Measurements from ENCODE around the gene PTPRM.
"Not testable (repeated sequence)": the region's sequence is repeated elsewhere in the genome, so short reads cannot be mapped to it uniquely, and the experiment has no call there.

Gene PTPRM

DNA sequence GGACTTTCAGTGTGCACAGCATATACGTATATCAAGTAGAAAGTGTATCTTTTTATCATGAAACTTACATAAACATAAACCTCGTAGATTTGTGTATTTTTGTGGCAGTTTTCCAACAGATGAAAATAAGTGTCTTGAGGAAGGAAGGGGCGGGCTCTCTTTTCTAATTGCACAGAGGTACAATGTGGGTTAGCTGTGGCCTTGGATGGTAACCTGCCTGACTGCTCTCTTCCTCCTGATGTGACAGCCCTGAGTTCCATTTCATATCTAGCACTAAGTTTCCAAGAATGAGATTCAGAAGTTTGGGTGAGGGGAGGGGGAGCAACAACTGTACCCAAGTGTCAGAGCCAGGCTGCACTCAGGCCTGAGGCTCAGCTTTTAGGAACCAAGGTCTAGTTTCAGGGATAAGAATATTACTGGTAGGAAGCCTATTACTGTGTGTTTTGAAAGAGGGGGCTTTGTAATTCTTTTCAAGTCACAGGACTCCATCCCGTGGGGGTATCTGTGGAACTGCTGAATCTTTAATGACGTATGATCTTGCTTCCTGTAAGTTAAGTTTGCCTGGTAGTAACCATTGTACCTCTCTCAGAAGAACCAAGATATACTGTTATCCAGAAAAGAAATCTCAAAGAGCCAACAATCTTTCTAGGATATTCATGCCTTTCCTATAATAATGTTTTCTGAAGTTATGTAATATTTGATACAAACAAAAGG is 483.7 kb downstream of the PTPRM start:
- DNase-seq (ENCODE audit: low spot score), result no peak

DNA sequence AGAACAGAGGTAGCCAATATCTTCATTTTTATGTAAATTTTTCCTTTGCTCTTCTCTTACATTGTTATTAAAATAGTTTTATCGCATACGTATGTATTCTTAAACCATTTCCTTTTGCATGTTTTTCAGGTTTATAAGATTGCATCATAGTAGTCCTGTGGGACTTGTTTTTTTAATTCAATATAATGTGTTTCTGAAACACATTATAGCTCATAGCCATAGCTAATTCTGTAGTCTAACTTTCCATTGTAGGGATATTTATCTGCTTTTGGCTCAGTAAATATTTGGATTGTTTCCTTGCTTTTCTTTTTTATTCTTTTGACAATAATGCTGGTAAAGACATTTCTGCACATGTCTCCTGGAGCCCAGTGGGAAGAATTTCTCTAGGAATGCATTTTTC is 484.3 kb downstream of the PTPRM start:
- no peak for DNase-seq (ENCODE audit: low spot score)

DNA sequence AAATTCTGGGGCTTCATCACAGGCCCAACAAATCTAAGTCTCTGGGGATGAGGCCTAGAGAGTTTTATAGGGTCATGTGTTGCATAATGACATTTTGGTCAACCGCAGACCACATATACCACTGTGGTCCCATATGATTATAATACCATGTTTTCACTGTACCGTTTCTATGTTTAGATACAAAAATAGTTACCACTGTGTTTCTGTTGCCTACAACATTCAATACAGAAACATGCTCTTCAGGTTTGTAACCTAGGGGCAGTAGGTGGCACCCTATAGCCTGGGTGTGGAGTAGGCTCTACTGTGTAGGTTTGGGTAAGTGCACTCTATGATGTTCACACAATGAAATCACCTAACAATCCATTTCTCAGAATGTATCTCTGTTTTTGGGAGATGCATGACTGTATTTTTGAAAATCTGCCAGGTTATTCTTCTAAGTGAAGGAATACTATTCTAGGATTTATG is 485.2 kb downstream of the PTPRM start:
- no peak for DNase-seq (ENCODE audit: low spot score)

DNA sequence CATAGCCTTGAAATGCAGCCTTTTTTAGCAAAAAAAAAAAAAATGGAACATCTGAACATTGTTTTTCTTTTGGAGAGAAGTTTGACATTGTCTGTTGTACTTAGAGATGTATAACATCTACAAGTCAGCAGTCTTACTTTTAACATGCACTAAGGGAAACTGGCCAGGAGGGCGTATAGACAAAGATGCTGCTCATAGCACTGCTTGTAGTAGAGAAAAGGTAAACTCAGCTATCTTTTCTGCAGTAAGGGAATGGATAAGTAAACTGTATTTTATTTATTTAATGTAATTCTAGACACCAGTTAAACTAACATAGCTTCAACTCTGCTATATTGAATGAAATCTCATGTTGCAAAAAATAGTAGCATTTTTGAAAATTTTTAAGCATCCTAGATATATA is 489.6 kb downstream of the PTPRM start:
- DNase-seq (ENCODE audit: low spot score), result no peak

DNA sequence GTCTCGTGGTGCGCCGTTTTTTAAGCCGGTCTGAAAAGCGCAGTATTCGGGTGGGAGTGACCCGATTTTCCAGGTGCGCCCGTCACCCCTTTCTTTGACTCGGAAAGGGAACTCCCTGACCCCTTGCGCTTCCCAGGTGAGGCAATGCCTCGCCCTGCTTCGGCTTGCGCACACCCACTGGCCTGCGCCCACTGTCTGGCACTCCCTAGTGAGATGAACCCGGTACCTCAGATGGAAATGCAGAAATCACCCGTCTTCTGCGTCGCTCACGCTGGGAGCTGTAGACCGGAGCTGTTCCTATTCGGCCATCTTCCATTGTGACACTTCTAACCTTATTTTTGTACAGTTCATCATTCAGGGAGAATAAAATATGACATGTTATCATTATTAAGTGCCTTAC is 496.0 kb downstream of the PTPRM start:
- not testable (repeated sequence) for DNase-seq (ENCODE audit: low spot score)

DNA sequence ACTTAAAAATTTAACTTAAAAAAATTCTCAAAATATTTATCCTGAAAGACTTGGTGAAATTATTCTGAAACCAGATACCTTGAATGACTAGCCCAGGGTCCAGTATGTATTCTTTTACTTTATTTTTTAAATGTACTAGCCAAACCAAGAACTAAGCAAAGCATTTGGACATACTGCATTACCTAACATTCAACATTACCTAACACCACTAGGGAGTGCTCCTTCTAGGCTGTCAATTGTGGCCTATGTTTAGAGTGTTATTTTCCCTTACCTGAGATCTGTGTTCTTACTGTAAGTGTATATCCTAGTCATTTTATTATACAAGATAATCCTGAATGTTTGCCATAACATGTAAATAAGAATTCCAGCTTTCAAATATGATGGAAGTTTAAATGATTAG is 496.6 kb downstream of the PTPRM start:
- DNase-seq (ENCODE audit: low spot score), result no peak

DNA sequence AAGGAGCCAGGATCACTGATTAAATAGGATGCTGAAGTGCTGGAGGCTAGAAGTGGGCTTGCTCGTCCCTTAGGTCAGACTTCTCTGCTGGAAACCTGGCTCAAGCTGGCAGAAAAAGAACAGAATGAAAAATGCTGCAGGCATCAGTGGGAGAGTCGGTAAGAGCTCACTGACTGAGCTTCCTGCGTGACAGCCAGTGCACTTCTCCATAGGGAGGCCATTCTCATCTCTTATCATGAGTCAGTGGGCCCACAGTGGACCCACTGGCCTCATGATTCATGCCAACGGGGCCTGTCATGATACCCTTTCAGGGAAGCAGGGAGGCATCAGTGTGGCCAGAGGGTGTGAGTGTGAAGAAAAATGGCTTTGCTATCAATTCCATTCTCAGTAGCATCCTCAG is 498.2 kb downstream of the PTPRM start:
- no peak for DNase-seq (ENCODE audit: low spot score)

DNA sequence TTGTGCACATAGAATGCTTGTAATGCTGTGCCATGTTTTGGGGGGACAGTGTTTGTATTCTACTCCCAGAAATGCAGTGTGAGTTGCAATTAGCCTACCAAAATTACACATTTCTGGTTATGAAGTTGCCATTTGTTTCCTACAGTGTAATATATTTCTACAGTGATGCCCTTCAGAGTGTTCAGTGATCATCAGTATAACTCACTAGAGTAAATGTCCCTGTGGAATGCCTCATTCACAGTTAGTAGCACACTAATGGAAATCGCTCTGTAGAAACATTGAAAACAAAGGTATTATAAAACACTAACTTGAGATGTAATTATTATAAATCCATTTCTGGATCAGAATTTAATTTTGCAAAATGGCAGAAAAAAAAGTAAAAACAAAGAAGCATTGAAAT is 498.7 kb downstream of the PTPRM start:
- no peak for DNase-seq (ENCODE audit: low spot score)

DNA sequence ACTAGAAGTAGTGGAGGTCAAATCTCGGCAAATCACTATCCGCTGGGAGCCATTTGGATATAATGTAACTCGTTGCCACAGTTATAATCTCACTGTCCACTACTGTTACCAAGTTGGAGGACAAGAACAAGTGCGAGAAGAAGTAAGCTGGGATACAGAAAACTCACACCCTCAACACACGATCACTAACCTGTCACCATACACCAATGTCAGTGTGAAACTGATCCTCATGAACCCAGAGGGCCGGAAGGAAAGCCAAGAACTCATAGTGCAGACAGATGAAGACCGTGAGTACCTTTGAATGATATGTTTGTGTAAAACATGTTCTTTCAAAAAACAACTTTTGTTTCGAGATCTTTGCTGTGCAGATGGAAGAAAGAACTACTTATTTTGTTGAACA is 502.6 kb downstream of the PTPRM start:
- no peak for DNase-seq (ENCODE audit: low spot score)

DNA sequence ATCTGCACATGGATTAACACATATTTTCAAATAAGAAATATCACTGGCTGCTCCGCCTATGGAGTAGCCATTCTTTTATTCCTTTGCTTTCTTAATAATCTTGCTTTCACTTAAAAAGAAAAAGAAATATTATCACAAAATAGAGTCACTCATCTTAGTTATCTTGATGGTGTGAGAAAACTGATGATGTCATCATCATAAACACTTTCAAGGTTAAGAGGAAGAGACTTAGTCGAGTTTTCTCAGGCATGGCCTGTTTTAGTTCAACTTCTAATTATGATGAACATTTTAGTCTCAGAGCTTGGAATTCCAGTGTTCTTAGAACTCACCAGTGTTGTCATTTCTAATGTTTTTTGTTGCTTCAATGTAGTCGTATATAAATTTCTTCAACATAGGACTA is 506.1 kb downstream of the PTPRM start:
- no peak for DNase-seq (ENCODE audit: low spot score)

DNA sequence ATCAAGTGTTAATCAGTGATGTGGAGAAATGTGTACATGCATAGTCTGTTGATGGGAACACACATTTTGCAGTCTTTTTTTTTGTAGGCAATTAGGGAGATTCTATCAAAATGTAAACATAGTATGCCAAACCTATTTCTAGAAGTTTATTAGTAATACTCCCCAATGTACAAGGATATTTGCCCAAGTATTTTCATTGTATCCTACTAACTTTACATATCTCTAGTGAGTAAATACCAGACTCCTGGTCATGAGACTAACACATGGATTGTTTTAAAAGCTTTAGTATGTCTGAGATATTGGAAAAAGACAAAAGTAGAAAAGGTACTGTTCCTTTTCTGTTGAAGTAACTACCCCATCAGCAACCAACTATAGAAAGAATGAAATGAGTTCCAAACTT is 513.0 kb downstream of the PTPRM start:
- DNase-seq (ENCODE audit: low spot score), result no peak

DNA sequence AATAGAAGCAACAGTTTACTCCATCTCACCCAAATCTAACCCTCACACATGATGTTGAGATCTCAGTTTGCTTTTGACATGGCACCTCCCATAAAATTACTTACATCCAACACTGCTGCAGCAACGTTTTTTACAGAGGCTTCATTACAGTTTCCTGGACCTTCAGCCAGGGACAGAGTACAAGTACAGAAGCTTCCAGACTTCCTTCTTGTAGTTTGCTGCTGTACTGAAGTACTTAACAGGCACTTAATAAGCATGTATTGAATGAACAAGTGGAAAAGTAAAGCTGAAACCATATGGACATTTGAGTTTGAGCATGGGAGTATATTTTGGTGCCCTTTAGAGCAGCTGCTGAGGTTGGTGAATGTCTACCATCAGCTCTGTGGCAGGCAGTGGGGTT is 514.2 kb downstream of the PTPRM start:
- DNase-seq (ENCODE audit: low spot score), result no peak

DNA sequence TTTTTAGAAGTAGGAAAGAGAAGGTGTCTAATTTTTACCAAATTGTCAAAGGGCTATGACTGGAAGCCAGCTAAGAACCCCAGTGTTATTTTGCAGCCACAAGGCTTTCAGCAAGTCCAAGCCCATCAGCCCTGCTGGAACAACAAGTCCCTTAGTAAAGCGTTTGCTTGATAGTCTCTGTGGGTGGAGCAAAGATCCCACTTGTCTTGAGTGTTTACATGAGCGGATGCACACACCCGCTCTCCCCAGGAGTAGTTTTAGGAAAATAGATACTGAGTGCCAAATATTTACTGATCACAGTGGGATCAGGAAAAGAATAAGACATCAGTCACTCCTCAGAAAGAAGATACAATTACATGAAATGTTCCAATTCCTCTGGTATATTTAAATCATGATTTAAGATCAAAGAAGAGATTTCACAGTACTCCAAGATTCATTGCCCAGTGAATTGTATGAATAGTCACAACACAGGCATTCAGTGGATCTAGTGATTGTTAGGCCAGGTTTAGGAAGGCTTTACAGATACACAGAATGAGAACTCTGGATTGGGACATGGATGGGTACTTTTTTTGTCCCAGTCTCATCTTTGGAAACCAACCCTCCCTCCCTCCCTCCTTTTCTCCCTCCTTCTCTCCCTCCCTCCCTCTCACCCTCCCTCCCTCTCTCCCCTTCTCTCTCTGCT is 514.9 kb downstream of the PTPRM start:
- no peak for DNase-seq (ENCODE audit: low spot score)

DNA sequence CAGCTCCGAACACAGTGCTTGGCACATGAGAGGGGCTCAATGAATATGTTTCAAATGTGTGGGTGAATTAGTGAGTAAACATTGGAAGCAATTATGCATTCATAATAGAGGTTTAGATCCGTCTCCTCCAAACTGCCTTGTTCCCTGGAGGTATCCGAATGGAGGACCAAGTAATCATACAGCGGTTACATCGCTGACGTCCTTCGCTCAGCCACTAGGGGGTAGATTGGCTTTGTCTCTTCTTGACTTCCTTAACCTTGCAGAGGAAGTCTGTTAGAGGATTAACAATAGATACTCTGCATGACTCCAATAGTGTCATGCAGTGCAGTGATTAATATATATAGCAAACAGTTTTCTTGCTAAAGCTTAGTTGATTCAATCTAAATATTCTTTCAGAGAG is 517.0 kb downstream of the PTPRM start:
- peak; percentile 62 for DNase-seq (ENCODE audit: low spot score)

DNA sequence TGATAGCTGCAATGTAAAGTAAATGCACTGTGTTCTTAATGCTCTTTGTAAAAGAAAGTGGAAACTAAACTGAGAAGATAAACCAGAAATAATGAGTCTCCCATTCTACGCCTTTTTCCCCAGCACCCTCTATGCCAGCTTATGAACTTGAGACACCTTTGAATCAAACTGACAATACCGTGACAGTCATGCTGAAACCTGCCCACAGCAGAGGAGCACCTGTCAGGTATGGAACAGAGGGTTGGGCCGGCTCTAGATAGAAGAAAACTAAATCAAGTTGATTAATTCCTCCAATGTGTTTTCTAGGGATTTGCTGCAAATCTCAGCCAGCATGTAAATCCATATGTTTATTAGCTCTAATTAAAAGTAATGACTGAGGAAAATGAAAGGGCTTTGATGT is 521.5 kb downstream of the PTPRM start:
- no peak for DNase-seq (ENCODE audit: low spot score)

DNA sequence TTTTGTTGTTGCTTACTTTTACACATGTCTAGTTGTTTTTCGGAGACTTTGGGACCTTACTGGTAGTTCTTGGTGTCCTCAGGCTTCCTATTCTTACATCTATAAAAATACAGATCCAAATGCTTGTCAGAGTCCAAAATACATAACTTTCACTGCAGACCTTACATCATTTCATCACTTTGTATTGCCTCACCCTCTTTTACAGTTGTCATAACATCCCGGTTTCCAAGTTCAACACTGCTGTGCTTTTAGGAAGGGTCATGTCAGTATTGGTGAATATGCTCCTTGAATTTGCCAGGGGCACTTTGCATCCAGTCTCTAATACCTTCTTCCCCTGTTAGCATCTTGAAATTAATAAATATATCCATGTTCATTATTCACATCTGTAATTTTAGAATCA is 523.9 kb downstream of the PTPRM start:
- no peak for DNase-seq (ENCODE audit: low spot score)

DNA sequence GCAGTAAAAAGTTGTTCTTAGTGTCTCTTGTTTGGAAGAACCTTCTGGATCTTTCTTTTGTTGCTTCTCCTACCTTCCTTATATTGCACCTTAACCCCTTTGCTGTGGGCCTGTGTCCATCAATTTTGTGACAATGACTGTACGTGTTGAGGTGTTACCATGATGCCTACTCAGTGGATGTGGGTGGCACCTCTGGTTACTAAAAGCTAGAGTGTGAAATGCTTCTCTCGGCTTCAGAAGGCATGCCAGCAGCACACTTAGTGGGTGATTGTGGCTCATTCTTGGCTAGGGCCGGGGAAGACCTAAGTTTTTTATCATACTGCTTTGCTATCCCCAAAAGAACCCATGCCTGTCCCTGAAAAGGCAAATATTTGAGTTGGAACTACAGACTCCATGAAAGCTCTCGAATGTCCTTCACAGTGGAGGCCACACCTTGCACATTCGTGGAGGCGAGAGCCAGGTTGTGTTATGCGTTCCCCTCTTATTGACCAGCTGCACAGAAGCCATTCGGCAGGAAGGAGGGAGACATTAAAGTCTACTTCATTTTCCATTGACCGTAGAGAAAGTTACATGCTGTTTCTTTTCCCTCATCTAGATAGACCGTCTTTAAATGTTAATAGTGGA is 528.9 kb downstream of the PTPRM start:
- DNase-seq (ENCODE audit: low spot score), result no peak

DNA sequence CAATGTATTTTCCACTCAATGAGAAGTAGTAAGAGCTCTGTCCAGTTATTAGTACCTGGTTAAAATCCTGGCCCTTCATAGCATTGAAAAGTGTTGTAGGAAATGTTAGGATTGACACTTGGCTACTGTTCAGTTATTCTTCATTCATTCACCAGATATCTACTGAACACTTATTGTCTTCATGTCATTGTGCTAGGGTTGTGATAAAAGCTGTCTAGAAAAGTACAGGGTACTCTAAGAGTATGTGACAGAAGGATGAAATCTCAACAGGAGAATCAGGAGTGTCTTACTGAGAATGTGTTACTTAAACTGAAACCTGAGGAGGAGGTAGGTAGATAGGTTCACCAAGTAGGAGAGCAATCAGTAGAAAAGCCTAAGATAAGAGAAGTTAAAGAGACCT is 530.3 kb downstream of the PTPRM start:
- no peak for DNase-seq (ENCODE audit: low spot score)

DNA sequence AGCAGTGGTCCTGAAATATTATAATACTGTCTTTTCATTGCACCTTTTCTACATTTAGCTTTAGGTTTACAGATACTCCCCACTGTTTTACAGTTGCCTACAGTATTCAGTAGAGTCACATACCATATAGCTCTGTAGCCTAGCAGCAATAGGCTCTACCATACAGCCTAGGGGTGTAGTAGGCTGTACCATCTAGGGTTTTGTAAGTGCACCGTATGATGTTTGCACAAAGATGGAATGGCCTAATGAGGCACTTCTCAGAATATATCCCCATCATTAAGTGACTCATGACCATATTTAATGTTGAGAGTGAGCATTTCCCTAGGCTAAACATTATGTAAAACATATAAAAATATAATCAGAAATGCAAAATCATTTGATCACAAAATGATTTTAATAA is 530.8 kb downstream of the PTPRM start:
- DNase-seq (ENCODE audit: low spot score), result no peak

DNA sequence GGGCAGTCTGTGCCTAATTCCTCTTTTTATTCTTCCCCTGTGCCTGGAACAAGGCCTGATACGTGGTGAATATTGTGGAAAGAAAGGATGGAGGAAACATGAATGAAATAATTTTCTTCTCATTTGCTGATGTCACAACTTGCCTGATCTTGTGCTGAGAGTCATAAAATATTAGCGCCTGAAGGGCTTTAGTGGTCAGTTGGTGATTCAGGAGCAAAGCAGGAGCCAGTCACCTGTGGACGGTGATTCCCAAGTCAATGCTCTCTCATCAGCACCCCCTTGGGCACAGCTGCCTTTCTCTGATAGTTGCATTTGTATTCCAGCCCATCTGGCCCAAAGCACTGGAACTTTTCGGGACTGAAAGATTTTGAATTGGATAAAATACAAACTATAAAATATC is 539.5 kb downstream of the PTPRM start:
- DNase-seq (ENCODE audit: low spot score), result no peak

DNA sequence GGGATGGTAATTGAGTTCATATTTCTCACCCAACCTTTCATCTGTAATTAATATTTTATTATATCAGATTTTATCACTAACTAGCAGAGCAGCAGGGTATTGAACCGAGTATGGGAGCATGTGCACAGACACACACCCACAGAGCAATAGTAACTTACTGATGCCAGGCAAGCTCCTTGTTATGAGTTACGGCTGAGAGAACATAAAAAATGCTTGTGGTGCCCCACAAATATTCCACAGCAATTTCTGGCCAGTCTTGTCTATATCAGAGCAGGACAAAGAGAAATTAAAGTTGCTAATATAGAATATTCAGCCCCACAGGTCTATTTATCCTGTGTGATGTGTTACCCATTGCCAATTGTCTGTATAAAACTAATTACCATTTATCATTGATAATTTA is 540.3 kb downstream of the PTPRM start:
- DNase-seq (ENCODE audit: low spot score), result no peak

DNA sequence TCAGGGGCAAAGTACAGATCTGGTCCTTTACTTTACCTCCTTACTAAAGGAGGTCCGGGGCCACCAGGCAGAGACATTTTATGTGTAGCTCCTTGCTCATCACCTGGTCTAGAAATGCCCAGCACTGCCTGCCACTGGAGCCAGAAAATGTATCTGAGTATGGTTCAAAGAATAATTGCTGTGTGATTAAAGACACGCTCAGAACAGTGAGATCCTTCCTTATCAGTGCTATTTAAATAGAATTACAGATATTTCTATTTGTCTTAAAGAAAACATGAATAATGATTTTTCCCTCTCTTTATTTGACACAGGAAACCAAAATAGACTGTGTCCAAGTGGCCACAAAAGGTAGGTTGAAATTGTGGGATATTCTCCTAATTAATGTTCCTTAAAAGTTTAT is 547.4 kb downstream of the PTPRM start:
- DNase-seq (ENCODE audit: low spot score), result no peak

DNA sequence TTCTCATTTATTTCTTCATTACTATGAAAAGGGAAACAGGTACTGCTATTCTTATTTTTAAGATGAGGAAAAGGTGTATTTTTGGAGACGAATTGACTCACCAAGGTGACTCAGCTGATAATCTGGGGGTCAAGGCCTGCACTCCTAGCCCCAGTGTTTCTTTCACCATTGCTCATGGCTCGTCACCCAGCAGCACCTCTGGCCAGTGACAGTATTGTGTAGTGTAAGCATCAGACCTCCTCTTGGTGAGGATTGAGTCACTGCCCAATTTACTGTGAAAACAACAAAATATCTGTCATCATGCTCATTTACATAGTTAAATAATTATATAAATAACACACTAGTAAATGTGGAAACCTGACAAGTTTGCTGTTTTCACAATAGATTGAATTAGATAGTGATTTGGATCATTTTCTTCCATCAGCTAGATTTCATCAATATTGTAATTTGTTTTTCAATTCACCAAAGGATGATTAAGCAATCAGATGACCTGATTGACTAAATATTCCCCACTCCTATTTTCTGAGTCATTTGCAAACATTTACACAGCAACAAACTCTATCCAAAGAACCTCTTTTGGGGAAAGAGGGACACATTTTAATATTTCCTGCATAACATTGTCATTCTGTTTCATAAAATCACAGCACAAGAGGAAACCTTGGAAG is 549.4 kb downstream of the PTPRM start:
- DNase-seq (ENCODE audit: low spot score), result no peak
